NT2/D1 (cell line): ENCODE data around the gene RAB1B.

Experiments
- SUZ12 ChIP-seq: IDR thresholded peaks from 2 replicates; pipeline ENCODE4 v1.6.1; 2011; ENCODE audit not compliant: insufficient read length, insufficient read depth; ENCODE audit errors: extremely low read depth
- YY1 ChIP-seq: IDR thresholded peaks from 2 replicates; pipeline ENCODE4 v1.6.1; 2011; ENCODE audit not compliant: insufficient read length, insufficient read depth

DNA sequence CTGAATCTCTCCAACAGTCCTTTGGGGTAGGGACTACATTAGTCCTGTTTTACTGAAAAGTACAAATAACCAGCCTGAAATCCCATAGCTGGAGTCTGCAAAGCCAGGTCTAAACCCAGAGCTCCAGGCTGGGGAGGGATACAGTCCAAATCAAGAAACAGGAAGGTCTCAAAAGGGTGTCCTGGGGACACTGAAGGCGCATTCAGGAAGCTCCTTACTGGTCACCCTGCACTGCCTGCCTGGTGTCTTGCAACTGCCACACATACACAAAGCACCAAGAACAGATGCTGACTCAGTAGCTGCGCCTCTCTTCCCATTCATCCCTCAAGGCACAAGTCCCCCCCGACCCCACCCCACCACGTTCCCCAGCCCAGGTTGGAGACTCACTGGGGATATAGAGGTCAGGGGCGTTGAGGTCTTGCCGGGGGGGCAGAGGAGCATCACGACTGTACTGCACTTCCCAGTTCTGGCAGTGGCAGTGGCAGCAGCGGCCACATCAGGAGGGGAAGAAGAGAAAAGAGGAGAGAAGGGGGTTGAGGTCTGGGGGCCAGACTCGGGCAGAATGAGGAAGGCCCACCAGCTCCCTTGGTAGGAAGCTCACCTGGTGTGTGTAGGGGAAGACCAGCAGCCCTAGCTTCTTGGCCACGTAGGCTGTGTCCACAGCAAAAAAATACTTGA, 18.9 kb downstream of the RAB1B start:
- no peak for TF ChIP-seq YY1
- TF ChIP-seq SUZ12 = no peak
